HG03060 (cell line): ENCODE data around the gene PLVAP.

Source experiments
- ATAC-seq: cut with Tn5 transposase; IDR thresholded peaks from one replicate; pipeline ENCODE4 v1.9.1; 2021; ENCODE audit warnings: low read depth, moderate number of reproducible peaks; ENCODE audit not compliant: unreplicated experiment

Gene PLVAP

DNA sequence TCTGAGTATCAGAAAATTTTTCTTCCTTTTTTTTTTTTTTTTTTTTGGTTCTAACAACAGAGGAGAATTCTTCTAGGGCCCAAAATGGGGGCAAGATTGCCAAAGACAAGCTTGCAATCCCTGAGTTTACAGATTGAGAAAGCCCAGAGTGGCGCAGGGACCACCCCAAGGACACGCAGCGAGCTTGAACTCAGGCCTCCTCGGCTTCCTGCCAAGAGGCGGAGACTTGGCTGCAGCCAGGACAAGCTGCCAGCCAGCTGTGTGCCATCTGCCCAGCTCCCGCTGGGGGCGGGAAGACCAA lies 72.0 kb downstream of the PLVAP start:
- no peak for ATAC-seq

DNA sequence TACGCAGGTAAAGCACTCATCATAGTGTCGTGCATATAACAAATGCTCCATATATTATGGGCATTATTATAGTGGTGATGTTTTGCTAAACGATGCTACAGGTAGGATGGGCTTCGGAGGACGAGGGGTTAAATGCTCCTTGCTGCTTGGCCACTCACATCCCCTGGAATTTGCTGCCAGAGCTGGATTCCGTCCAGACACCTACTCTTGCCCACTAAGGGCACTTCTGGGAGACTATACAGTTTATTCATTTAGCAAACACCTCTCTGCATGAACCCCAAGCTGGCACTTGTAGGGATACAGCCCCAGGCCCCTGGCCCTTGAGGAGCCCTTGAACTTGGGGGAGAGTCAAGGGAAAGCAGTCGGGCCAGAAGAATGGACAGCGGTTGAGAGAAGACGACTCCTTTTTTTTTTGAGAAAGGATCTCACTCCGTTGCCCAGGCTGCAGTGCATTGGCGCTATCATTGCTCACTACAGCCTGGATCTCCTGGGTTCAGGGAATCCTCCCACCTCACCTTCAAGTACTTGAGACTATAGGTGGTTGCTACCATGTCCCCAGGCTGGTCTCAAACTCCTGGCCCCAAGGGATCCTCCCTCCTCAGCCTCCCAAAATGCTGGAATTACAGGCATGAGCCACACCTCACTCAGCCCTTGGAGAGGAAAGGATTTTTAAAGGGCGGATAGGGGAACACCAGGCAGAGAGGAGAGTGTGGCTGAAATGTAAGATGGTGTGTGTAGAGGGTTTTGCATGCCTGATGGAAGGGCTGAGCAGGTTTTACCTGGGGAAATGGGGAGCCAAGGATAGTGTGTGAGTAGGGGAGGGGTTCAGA lies 72.5 kb downstream of the PLVAP start:
- ATAC-seq: no peak

DNA sequence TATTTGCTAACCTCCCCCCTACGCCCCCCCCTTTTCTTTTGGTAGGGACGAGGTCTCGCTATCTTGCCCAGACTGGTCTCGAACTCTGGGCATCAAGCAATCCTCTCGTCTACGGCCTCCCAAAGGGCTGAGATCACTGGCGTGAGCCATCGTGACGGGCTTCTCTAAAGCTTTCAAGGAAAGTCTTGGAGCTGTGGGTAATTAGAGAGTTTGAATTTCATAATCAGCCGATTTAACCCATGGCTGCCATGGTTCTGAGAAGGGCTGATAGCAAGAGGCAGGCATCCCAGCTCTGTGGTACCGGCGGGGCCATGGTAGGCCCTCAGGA lies 73.2 kb downstream of the PLVAP start:
- no peak for ATAC-seq

DNA sequence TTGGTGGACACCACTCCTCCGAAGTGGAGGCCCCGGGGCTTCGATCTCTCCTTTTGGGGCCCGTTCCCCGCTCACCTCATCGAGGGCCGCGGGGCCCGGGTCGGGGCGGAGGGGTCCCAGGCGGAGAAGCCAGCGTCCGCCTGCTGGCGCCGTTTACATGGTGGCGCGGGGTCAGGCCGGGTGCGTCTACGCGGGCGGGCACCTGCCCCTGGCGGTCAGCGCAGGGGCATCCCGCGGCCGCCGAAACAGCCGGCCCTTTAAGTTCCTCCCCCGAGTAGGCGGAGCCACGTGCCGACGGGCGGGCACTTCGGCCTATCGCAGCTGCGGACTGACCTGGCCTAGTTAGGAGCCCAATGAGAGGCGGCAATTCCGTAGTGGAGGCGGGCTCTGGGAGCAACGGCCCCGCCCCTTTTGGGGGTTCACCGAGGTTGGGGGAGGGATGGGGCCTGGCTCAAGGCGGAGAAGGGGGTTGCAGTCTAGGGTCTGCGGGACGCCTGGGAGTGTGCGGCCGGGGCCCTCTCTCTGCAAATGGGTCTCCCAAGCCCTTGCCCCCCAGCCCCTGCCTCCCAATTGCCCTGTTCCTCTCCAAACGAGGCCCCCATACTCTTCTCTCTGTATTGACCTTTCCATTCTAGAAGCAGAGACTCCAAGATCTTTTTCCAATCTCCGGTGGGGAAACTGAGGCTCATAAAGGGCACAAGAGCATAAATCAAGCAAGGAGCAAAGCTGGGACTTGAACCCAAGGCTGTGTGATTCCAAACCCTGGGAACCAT lies 73.8 kb downstream of the PLVAP start, which contains the start of gene ABHD8:
Gene ABHD8, minus strand, starts transcription at position 259 of the 773 bp plus-strand sequence. CDS start 1,809 bp downstream, outside the sequence.
- no peak for ATAC-seq

DNA sequence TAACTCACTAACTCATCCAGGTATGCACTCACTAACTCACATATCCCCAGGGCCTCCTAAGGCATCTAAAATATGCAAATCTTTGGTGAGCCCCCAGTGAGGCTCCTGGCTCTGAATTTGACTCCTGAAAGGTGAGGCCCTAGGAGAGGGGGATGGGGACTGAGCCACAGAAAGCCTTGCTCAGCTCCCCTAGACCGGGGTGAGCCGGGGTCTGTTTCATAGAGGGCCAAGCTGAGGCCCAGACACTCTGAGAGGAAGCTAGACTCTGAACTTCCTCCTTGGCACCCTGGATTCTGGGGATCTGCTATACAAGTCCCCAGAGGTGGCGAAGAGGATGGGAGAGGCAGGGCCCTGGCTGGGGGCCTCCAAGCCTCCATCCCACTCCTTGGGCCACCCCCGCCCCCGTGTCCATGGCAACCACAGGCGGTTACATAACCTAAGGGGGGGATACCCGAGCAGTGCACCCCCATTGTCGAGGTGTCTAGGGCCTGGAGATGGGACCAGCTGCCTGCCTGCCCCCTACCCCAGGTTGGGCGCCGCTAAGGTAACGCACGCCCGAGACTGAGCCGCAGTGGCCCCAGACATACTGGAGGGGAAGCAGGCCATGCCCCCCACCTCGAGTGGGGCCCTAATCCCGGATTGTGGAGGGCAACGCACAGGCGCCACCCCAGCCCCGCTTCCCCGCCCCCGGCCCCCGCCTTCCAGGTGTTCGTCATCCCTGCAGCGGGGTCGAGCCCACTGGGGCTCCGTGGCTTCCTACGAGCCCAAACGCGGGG lies 74.6 kb downstream of the PLVAP start:
- no peak for ATAC-seq
